Measurements from ENCODE around the gene PARD3.

DNA sequence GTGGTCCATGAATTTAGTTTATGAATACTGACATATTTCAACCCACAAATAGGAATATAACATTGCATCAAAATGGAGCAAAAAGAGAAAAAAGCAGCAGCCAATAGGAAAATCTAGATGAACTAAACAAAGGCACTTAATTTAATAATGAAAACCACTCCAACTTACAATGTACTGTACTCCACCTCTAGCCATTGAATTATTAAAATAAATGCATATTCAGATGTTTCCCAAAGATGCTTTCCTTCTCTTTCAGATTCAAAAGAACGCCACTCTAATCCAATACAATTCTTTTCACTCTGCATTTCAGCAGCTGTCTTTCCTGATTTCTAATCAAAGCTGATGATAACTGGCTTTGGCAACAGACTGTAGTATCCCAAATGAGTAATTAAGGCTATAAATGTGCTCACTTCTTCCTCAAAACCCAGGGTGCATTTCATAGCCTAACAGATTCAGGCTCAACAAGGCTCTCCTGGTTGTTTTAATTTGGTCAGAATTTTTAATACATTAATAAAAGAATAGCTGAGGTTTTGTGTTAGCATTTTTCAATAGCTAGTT, 577.1 kb downstream of the PARD3 start:
- no peak for TF ChIP-seq EZH2 (IDR thresholded peaks at IDR 0.05; ENCODE audit: borderline replicate concordance, low read depth, low read length, severe bottlenecking)
- TF ChIP-seq, protein P1, sequence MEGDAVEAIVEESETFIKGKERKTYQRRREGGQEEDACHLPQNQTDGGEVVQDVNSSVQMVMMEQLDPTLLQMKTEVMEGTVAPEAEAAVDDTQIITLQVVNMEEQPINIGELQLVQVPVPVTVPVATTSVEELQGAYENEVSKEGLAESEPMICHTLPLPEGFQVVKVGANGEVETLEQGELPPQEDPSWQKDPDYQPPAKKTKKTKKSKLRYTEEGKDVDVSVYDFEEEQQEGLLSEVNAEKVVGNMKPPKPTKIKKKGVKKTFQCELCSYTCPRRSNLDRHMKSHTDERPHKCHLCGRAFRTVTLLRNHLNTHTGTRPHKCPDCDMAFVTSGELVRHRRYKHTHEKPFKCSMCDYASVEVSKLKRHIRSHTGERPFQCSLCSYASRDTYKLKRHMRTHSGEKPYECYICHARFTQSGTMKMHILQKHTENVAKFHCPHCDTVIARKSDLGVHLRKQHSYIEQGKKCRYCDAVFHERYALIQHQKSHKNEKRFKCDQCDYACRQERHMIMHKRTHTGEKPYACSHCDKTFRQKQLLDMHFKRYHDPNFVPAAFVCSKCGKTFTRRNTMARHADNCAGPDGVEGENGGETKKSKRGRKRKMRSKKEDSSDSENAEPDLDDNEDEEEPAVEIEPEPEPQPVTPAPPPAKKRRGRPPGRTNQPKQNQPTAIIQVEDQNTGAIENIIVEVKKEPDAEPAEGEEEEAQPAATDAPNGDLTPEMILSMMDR (IDR thresholded peaks at IDR 0.05; ENCODE audit: borderline replicate concordance, extremely low read depth, low read length, poor library complexity, severe bottlenecking) = no peak
